Measurements from ENCODE around the gene ELP1.

Gene ELP1, protein sequence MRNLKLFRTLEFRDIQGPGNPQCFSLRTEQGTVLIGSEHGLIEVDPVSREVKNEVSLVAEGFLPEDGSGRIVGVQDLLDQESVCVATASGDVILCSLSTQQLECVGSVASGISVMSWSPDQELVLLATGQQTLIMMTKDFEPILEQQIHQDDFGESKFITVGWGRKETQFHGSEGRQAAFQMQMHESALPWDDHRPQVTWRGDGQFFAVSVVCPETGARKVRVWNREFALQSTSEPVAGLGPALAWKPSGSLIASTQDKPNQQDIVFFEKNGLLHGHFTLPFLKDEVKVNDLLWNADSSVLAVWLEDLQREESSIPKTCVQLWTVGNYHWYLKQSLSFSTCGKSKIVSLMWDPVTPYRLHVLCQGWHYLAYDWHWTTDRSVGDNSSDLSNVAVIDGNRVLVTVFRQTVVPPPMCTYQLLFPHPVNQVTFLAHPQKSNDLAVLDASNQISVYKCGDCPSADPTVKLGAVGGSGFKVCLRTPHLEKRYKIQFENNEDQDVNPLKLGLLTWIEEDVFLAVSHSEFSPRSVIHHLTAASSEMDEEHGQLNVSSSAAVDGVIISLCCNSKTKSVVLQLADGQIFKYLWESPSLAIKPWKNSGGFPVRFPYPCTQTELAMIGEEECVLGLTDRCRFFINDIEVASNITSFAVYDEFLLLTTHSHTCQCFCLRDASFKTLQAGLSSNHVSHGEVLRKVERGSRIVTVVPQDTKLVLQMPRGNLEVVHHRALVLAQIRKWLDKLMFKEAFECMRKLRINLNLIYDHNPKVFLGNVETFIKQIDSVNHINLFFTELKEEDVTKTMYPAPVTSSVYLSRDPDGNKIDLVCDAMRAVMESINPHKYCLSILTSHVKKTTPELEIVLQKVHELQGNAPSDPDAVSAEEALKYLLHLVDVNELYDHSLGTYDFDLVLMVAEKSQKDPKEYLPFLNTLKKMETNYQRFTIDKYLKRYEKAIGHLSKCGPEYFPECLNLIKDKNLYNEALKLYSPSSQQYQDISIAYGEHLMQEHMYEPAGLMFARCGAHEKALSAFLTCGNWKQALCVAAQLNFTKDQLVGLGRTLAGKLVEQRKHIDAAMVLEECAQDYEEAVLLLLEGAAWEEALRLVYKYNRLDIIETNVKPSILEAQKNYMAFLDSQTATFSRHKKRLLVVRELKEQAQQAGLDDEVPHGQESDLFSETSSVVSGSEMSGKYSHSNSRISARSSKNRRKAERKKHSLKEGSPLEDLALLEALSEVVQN (N-terminal part only)

DNA sequence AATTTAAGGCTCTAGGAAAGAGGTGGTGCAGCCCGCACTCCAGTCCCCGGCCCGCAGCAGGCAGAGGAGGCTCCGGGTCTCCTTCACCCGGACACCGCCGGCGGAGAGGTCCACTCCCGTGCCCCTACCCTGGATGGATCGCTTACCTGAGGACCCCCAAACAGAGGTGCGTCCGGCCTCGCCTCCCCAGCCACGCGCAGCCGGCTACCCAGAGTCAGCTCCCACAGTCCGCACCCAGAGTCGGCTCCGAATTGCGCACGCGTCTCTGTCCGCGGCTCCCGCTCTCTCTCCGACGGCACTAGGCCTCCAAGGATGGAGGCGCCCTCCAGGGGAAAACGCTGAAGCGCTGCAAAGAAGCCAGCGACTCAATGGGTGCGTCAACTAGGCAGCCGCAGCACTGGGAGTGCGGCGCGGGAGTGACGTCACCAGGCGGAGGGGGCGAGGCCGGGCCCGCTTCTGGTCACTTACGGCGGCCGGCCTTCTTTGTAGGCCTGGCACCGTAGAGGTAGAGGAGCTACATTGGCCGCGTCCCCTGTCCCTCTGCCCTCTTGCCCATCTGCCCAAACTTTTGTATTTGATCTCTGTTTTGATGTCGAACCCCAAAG lies at the start of gene ELP1:
TSS of gene ELP1 (minus strand) at position 407 of the 605 bp plus-strand sequence. CDS start 2,978 bp downstream, outside the sequence.
- Histone ChIP-seq H3K27ac (peak within 1 kb of the TSS; percentile 95 to 96), H3K4me3 (peak within 1 kb of the TSS; percentile 99)
- TF ChIP-seq, protein P1, sequence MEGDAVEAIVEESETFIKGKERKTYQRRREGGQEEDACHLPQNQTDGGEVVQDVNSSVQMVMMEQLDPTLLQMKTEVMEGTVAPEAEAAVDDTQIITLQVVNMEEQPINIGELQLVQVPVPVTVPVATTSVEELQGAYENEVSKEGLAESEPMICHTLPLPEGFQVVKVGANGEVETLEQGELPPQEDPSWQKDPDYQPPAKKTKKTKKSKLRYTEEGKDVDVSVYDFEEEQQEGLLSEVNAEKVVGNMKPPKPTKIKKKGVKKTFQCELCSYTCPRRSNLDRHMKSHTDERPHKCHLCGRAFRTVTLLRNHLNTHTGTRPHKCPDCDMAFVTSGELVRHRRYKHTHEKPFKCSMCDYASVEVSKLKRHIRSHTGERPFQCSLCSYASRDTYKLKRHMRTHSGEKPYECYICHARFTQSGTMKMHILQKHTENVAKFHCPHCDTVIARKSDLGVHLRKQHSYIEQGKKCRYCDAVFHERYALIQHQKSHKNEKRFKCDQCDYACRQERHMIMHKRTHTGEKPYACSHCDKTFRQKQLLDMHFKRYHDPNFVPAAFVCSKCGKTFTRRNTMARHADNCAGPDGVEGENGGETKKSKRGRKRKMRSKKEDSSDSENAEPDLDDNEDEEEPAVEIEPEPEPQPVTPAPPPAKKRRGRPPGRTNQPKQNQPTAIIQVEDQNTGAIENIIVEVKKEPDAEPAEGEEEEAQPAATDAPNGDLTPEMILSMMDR (IDR thresholded peaks at IDR 0.05) = no peak
- peak; percentile 94 for DNase-seq (ENCODE audit: low spot score)

DNA sequence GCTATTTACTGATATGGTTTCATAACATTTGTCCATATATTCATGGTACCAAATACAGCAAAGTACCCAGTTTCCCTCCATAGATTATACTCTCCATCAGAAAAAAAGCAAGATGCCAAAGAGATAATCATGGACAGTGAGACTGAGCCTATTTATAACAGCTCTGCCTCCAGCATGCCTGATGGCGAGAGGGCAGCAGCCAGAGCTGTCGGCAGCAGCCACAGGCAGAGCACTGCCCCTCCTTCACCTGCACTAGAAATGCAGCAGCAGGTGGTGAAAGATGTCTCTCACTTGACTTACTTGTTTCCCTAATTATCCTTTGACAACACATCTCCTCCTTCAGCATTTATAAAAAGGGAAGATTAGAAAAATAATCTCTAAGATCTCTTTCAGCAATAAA lies 47.0 kb upstream of the ELP1 start:
- Histone ChIP-seq H3K4me3 (no peak overlapping the region), H3K27ac (no peak overlapping the region)
- no peak for DNase-seq (ENCODE audit: low spot score)
- TF ChIP-seq, protein P1 (IDR thresholded peaks at IDR 0.05) = no peak

DNA sequence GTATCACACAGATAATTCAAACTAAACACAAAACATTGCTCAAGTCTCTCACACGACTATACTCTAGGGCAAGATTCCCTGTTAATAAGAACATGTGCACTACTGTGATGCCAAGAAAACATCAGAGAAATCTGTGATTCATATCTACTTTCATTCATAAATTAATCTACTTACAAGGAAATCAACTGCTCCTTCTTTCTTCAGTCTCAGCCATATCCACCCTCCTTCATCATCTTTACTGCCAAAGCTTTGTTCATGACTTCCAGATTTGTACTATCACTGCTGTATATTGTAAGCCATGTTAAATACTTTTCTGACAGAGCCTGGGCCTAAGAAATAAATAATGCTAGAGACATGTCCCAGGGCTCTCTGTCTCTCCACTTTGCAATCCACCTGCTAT lies 44.3 kb upstream of the ELP1 start:
- H3K4me3 ChIP-seq = no peak overlapping the region
- DNase-seq (ENCODE audit: low spot score) = no peak
- TF ChIP-seq, protein P1 (IDR thresholded peaks at IDR 0.05) = no peak
- no peak overlapping the region for H3K27ac ChIP-seq

DNA sequence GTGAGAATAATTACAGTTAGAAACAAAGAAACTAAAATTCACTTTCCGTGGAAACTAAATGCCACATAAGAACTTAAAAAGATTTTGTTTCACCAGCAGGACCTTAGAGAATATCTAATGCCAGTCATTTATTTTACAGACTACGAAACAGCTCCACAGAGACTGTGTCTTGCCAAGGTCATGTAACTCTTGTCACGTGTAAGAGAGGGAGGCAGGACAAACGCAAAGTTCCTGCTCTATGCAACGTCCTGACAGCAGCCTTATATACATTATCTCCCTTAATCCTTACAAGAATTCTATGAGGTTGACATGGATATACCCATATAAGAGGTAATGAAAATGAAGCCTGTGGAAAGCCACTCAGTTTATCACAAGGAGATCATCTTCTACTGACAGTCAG lies 40.0 kb upstream of the ELP1 start:
- Histone ChIP-seq H3K27ac (peak overlapping the region; percentile 40 to 50), H3K4me3 (no peak overlapping the region)
- TF ChIP-seq, protein P1 (IDR thresholded peaks at IDR 0.05) = no peak
- DNase-seq (ENCODE audit: low spot score) = no peak

DNA sequence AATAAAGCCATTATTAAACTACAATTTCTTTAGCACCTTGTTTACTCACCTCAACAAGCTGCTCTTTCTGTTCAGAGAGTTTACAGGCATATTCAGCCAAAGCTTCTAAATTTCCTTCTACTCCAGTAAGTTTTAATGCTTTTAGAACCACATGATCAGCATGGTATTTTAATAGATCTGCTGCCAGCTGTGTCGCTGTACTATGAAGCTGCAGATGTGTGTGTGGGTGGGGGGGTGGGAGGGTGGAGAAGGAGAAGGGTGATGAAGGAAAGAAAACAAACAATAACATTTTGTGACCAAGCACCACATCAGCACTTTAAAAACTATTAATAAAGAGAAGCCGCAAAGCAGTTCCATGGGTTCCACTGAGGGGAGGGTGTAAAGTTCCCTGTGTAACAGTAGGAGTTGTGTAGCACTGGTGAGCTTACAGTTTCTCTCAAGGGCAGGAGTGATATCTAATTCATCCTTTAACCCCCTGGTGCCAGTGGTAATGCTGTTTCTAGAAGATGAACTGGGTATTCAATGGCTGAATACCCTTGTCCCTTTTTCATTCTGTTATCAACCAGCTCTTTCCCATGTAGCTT lies 38.8 kb upstream of the ELP1 start:
- no peak for DNase-seq (ENCODE audit: low spot score)
- H3K27ac ChIP-seq = peak overlapping the region; percentile 22 to 38

More for the DNA sequence above, 38.8 kb upstream of the ELP1 start:
- TF ChIP-seq, protein P1 (IDR thresholded peaks at IDR 0.05) = no peak
- H3K4me3 ChIP-seq = peak overlapping the region; percentile 3
